Measurements from ENCODE around the gene SEZ6L2. TPM values are rescaled to one million over a fixed set of nuclear protein-coding genes. Genes with fewer than 3 reads are reported as not detected.

Gene SEZ6L2
- total and polyA plus RNA-seq, 2 donors (not counting 1 experiment from before 2014, with no cell fraction given) = 1.2 to 1.8 TPM

DNA sequence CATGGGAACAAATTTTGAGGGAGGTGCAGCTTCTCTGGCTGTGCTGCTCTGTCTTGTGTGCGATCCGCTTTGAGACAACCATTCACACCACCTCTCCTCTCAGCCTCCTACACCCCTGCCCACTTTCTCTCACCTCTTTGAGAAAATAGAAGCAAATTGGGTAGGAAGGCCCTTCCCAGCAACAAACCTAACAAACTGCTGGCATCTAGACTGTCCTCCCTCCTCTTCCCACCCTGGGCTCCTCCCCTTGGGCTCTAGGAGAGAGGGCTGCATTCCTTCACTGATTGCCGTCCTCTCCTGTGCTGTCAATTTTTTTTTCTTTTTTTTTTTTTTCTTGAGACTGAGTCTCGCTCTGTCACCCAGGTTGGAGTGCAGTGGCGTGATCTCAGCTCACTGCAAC lies 49.8 kb downstream of the SEZ6L2 start:
- TF ChIP-seq, protein P1, sequence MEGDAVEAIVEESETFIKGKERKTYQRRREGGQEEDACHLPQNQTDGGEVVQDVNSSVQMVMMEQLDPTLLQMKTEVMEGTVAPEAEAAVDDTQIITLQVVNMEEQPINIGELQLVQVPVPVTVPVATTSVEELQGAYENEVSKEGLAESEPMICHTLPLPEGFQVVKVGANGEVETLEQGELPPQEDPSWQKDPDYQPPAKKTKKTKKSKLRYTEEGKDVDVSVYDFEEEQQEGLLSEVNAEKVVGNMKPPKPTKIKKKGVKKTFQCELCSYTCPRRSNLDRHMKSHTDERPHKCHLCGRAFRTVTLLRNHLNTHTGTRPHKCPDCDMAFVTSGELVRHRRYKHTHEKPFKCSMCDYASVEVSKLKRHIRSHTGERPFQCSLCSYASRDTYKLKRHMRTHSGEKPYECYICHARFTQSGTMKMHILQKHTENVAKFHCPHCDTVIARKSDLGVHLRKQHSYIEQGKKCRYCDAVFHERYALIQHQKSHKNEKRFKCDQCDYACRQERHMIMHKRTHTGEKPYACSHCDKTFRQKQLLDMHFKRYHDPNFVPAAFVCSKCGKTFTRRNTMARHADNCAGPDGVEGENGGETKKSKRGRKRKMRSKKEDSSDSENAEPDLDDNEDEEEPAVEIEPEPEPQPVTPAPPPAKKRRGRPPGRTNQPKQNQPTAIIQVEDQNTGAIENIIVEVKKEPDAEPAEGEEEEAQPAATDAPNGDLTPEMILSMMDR (conservative IDR thresholded peaks at IDR 0.05 in 1 of 2, IDR thresholded peaks at IDR 0.05 in 1 of 2; ENCODE audit: low read depth in 1 of 2, low read length in 2 of 2) = no peak
- no peak for TF ChIP-seq EZH2 (IDR thresholded peaks at IDR 0.05; ENCODE audit: low read length, missing control alignments)
- H3K4me2 ChIP-seq (ENCODE audit: extremely low read depth, insufficient read depth, low read length) = no peak overlapping the region
- H3K4me1 ChIP-seq (ENCODE audit: control insufficient read depth, extremely low read depth, insufficient read depth, low read length) = no peaks in the 10 kb centered on the region
- H4K20me1 ChIP-seq (ENCODE audit: control insufficient read depth, extremely low read depth, insufficient read depth, low read length) = no peaks in the 10 kb centered on the region
- H2AFZ ChIP-seq (ENCODE audit: low read length) = no peak overlapping the region
- peaks cover 36% of the 10 kb centered on the region for H3K36me3 ChIP-seq (ENCODE audit: control insufficient read depth, insufficient read depth, low read length)
- no peak overlapping the region for H3K4me3 ChIP-seq (replicated peaks in 1 of 4; ENCODE audit: control extremely low read depth in 1 of 4, insufficient read depth in 1 of 4, low read depth in 3 of 4, low read length in 4 of 4)
- no peaks in the 10 kb centered on the region for H3K27me3 ChIP-seq (ENCODE audit: control insufficient read depth, insufficient read depth, low read length)
- no peak overlapping the region for H3K9ac ChIP-seq (ENCODE audit: insufficient read depth, low read length)
- DNase-seq (ENCODE audit: low read depth in 2 of 2) = no peak
- no peaks in the 10 kb centered on the region for H3K79me2 ChIP-seq (ENCODE audit: control insufficient read depth, insufficient read depth, low read length)
- no peak overlapping the region for H3K27ac ChIP-seq (ENCODE audit: insufficient read depth, low read length)
- H3K9me3 ChIP-seq (ENCODE audit: control insufficient read depth, insufficient read depth, low read depth, low read length) = no peaks in the 10 kb centered on the region

DNA sequence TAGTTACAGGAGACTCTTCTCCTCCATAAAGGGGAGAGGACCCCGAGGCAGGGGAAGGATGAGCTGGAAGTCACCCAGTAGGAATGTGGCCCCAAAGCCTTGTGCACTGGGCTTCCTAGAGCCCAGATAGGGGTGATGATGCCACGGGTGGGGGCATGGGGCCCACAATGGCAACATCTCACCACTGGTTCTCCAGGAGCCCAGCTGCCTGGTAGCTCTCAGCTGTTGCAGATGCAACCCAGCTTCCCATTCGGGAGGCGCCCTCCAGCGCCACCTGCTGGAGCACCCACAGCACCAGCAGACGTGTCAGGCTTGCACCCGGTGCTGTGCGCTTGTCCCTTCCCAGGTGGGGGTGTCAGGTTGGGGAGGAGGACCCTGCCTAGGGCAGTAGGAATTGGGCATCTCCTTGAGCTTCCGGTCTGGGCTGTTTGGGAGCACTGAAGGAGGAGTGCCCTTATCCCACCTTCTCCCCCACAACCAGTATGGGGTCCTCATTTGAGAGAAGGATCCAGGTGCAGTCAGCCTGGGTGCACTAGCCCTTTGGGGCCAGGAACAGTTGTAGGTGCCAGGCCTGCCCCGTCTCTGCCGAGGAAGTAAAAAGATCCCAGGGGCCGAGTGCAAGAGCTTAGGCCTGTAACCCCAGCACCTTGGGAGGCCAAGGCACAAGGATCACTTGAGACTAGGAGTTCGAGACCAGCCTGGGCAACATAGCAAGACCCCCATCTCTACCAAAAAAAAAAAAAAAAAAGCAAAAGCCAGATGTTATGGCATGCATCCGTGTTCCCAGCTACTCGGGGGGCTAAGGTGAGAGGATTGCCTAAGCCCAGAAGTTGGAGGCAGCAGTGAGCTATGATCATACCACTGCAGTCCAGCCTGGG lies 50.7 kb downstream of the SEZ6L2 start:
- Histone ChIP-seq H3K4me2 (ENCODE audit: extremely low read depth, insufficient read depth, low read length) (no peak overlapping the region), H3K36me3 (ENCODE audit: control insufficient read depth, insufficient read depth, low read length) (peaks cover 40% of the 10 kb centered on the region), H4K20me1 (ENCODE audit: control insufficient read depth, extremely low read depth, insufficient read depth, low read length) (no peaks in the 10 kb centered on the region), H2AFZ (ENCODE audit: low read length) (no peak overlapping the region), H3K27ac (ENCODE audit: insufficient read depth, low read length) (no peak overlapping the region), H3K27me3 (ENCODE audit: control insufficient read depth, insufficient read depth, low read length) (no peaks in the 10 kb centered on the region), H3K9ac (ENCODE audit: insufficient read depth, low read length) (no peak overlapping the region), H3K4me3 (replicated peaks in 1 of 4; ENCODE audit: control extremely low read depth in 1 of 4, insufficient read depth in 1 of 4, low read depth in 3 of 4, low read length in 4 of 4) (no peak overlapping the region), H3K79me2 (ENCODE audit: control insufficient read depth, insufficient read depth, low read length) (no peaks in the 10 kb centered on the region), H3K9me3 (ENCODE audit: control insufficient read depth, insufficient read depth, low read depth, low read length) (no peaks in the 10 kb centered on the region), H3K4me1 (ENCODE audit: control insufficient read depth, extremely low read depth, insufficient read depth, low read length) (no peaks in the 10 kb centered on the region)
- TF ChIP-seq EZH2 (IDR thresholded peaks at IDR 0.05; ENCODE audit: low read length, missing control alignments) = no peak
- TF ChIP-seq, protein P1 (conservative IDR thresholded peaks at IDR 0.05 in 1 of 2, IDR thresholded peaks at IDR 0.05 in 1 of 2; ENCODE audit: low read depth in 1 of 2, low read length in 2 of 2) = peak; percentile 86 to 94
- peak; percentile 39 to 70 for DNase-seq (ENCODE audit: low read depth in 2 of 2)

DNA sequence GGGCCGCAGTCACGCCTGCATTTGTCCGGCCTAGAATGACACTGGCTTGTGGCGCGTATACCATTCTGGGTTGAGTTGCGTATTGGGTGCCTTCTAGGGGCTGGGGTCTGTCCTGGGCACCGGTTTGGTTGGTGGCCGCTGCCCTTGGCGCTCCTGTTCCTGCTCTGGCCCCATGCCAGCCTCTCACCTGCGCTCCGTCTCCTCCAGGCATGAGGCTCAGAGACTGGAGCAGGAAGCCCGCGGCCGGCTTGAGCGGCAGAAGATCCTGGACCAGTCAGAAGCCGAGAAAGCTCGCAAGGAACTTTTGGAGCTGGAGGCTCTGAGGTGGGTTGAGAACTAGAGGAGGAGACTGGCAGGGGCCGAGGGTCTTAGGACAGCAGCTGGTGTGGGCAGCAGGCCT lies 53.7 kb downstream of the SEZ6L2 start:
- H3K9ac ChIP-seq (ENCODE audit: insufficient read depth, low read length) = no peak overlapping the region
- H3K4me1 ChIP-seq (ENCODE audit: control insufficient read depth, extremely low read depth, insufficient read depth, low read length) = no peaks in the 10 kb centered on the region
- no peak for DNase-seq (ENCODE audit: low read depth in 2 of 2)
- H4K20me1 ChIP-seq (ENCODE audit: control insufficient read depth, extremely low read depth, insufficient read depth, low read length) = no peaks in the 10 kb centered on the region
- no peaks in the 10 kb centered on the region for H3K27me3 ChIP-seq (ENCODE audit: control insufficient read depth, insufficient read depth, low read length)
- H3K79me2 ChIP-seq (ENCODE audit: control insufficient read depth, insufficient read depth, low read length) = no peaks in the 10 kb centered on the region
- H2AFZ ChIP-seq (ENCODE audit: low read length) = no peak overlapping the region
- H3K9me3 ChIP-seq (ENCODE audit: control insufficient read depth, insufficient read depth, low read depth, low read length) = no peaks in the 10 kb centered on the region
- no peak overlapping the region for H3K4me3 ChIP-seq (replicated peaks in 1 of 4; ENCODE audit: control extremely low read depth in 1 of 4, insufficient read depth in 1 of 4, low read depth in 3 of 4, low read length in 4 of 4)
- no peak overlapping the region for H3K27ac ChIP-seq (ENCODE audit: insufficient read depth, low read length)
- TF ChIP-seq, protein P1 (conservative IDR thresholded peaks at IDR 0.05 in 1 of 2, IDR thresholded peaks at IDR 0.05 in 1 of 2; ENCODE audit: low read depth in 1 of 2, low read length in 2 of 2) = no peak
- TF ChIP-seq EZH2 (IDR thresholded peaks at IDR 0.05; ENCODE audit: low read length, missing control alignments) = no peak
- H3K36me3 ChIP-seq (ENCODE audit: control insufficient read depth, insufficient read depth, low read length) = peaks cover 57% of the 10 kb centered on the region
- H3K4me2 ChIP-seq (ENCODE audit: extremely low read depth, insufficient read depth, low read length) = no peak overlapping the region
